ENCODE measurements around the gene PGM5. TPM values are rescaled to one million over a fixed set of nuclear protein-coding genes. Genes with fewer than 3 reads are reported as not detected.
A peak's percentile ranks its signal among the peaks of the same experiment; 100 is the strongest.
"Not testable (repeated sequence)": the region's sequence is repeated elsewhere in the genome, so short reads cannot be mapped to it uniquely, and the experiment has no call there.

The PGM5 gene
- total and polyA plus RNA-seq, 3 donors from 2014 or later = 9.3 to 19.4 (median 10.4) TPM

DNA sequence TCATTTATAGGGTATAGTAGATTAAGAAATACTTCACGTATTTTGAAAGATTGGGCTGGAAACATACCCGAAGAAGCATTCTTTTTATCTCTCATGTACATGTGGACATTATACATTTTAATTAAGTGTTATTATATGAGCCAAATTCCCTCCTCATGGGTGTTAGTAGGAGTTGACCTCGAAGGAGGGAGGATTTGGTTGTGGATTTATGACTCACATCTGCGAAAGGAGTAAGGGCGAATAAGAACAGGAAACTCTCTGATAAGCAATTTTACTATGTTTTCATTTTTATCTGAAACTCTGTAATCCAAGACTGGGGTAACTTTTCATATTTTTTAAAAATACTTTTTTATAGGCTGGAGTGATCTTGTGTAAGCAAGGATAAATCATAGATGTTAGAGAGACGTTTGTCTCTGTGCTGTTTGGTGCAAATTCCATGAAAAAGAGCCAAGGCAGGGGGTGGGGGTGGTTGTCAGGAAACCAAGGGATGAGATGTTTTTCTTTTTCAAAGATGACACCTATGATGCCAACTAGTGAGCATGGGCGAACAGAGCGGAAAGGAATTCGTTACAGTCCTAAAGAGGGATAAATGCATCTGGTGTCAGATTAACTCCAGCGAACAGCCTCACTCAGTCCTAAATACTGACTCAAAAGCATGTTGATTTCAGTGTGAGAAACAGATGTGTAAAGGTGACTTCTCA lies 19.6 kb upstream of the PGM5 start:
- H3K4me1 ChIP-seq; H3K27me3 ChIP-seq; intact Hi-C loops (cut with DNase I; ENCODE audit: low total_unique reads); DNase-seq; H3K4me3 ChIP-seq; H3K9me3 ChIP-seq; H3K27ac ChIP-seq; H3K36me3 ChIP-seq (ENCODE audit: low read depth, missing control alignments): not testable (repeated sequence)
- WGBS, 2 donors = 54% methylated on average over 1 to 5 of the region's 10 CpGs

DNA sequence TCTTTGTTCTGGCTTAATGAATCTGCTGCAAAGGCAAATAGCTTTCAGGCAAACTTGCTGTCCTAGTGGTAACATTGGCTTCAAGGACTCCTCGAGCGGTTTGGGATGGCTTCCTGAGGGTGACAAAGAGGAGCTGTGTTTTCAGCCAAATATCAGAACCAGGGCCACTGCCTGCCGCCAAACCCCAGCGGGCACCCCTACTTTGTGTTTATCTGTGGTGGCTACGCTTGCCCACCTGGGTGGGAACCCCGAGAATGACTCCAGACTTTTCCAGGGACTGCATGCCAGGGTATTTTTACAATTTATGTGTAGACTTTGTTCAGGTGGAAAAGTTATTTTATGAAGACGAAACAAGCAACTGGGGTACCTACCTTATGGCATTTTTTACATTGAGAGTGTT lies 18.4 kb upstream of the PGM5 start:
- H3K27ac ChIP-seq; H3K36me3 ChIP-seq (ENCODE audit: low read depth, missing control alignments); intact Hi-C loops (cut with DNase I; ENCODE audit: low total_unique reads); H3K4me1 ChIP-seq; H3K4me3 ChIP-seq; H3K9me3 ChIP-seq; H3K27me3 ChIP-seq; DNase-seq: not testable (repeated sequence)
- WGBS, 2 donors = 82 to 83% methylated on average over 5 to 7 of the region's 7 CpGs

DNA sequence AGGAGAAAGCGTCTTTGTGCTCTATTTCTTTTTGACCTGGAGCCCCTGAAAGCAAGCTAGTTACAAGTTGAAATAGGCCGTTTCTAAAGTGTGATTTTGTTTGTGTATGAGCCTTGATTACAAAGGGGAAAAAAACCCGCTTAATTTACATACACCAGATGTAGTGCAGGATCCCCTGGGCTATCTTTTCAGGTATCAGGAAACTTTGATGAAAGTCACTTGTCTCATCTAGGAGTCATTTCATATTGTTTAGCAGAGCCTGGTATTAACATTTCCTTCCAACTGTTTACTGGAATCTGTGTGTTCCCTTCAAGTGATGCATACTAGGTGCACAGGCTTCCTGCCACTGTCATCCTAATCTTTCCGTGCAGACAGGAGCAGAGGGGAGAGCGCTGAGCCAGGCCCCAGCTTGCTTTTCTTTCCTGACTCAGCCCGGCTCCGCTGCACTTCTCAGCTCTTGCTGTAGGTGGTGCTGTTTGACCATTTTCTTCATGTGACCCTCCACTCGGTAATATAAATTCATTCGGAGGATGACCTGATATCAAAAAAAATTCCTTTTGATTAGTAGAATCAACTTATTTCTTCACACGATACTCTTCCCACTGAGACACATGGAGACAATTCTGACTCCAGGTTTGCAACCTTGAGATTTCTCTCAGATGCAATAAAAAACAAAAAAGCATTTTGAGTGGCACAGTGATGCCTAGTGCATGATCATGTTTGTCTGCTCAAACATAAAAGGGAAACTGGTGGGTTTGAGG lies 14.0 kb upstream of the PGM5 start:
- WGBS, 2 donors = 14 to 15% methylated on average over 5 of the region's 10 CpGs
- TF ChIP-seq, protein P1, sequence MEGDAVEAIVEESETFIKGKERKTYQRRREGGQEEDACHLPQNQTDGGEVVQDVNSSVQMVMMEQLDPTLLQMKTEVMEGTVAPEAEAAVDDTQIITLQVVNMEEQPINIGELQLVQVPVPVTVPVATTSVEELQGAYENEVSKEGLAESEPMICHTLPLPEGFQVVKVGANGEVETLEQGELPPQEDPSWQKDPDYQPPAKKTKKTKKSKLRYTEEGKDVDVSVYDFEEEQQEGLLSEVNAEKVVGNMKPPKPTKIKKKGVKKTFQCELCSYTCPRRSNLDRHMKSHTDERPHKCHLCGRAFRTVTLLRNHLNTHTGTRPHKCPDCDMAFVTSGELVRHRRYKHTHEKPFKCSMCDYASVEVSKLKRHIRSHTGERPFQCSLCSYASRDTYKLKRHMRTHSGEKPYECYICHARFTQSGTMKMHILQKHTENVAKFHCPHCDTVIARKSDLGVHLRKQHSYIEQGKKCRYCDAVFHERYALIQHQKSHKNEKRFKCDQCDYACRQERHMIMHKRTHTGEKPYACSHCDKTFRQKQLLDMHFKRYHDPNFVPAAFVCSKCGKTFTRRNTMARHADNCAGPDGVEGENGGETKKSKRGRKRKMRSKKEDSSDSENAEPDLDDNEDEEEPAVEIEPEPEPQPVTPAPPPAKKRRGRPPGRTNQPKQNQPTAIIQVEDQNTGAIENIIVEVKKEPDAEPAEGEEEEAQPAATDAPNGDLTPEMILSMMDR (IDR thresholded peaks at IDR 0.05) = peak in 1 of 3 experiments; percentile 23
- not testable (repeated sequence) for H3K36me3 ChIP-seq (ENCODE audit: low read depth, missing control alignments)

DNA sequence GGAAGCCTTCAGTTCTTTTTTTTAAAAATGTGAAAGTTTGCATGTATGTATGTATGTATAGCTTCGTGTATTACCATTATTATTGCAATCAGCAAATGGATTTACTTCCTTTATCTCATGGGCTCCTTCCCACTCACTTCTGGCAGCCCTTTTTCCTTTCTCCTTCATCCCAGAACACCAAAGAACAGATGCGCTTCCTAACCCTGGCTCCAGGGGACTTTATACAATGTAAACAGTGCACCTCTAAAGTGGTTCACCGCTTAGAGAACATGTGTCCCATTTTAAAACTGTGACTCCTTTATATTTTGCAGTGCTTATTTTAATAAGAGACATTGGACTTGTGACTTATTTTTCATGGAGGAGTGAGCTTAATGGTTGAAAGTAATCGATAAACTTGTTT lies 13.2 kb upstream of the PGM5 start:
- intact Hi-C loops (cut with DNase I; ENCODE audit: low total_unique reads); H3K27ac ChIP-seq; H3K4me1 ChIP-seq; H3K4me3 ChIP-seq; H3K36me3 ChIP-seq (ENCODE audit: low read depth, missing control alignments); DNase-seq; H3K9me3 ChIP-seq; H3K27me3 ChIP-seq: not testable (repeated sequence)
- 43 to 62% methylated on average over 3 to 4 of the region's 4 CpGs for WGBS, 2 donors

More for the DNA sequence above, 14.0 kb upstream of the PGM5 start:
- intact Hi-C loops (cut with DNase I; ENCODE audit: low total_unique reads); DNase-seq; H3K27ac ChIP-seq; H3K4me1 ChIP-seq; H3K9me3 ChIP-seq; H3K27me3 ChIP-seq; H3K4me3 ChIP-seq: not testable (repeated sequence)

DNA sequence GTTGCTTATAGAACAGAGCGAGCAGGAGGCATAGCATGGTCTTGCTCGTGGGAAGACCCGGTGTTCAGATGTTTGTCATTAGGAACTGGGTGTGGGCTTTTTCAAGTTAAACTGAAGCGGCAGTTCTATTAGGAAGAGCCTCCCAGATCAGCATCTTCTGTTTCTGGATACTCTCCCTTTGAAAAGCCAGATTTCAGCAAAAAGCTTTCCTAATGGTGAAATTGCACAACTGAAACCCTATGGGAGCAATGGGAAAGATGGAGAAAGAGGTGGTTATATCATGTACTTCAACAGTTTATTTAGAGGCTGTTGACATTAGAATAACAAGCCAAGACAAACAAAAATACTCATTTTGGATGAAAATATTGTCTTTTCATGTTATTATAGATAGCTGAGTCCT lies 12.4 kb upstream of the PGM5 start:
- intact Hi-C loops (cut with DNase I; ENCODE audit: low total_unique reads); H3K9me3 ChIP-seq; H3K27ac ChIP-seq; H3K4me1 ChIP-seq; H3K27me3 ChIP-seq; DNase-seq; H3K4me3 ChIP-seq; H3K36me3 ChIP-seq (ENCODE audit: low read depth, missing control alignments): not testable (repeated sequence)
- WGBS, 2 donors = 25 to 26% methylated on average over 1 to 3 of the region's 4 CpGs

DNA sequence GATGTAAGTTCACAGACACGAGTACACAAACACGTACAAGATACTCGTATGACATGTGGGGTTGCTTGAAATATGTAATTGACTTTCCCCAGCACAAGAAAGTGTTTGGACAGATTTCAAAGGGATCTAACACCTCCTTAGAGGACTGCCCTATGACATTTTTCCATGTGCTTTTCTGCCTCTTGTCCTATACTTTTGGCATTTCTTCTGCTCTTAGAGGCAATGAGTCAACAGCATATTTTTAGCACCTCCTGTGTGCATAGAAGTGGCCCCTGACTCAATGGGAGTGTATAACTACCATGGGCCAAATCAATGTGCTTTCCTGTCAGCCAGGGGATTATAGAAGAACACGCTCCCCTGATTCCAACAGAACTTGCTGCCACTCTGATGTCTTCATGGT lies 4.7 kb upstream of the PGM5 start:
- H3K9me3 ChIP-seq; H3K36me3 ChIP-seq (ENCODE audit: low read depth, missing control alignments); H3K27ac ChIP-seq; DNase-seq; H3K27me3 ChIP-seq; H3K4me3 ChIP-seq; H3K4me1 ChIP-seq; intact Hi-C loops (cut with DNase I; ENCODE audit: low total_unique reads): not testable (repeated sequence)
- WGBS, 2 donors = 84 to 86% methylated on average over 4 of the region's 4 CpGs

DNA sequence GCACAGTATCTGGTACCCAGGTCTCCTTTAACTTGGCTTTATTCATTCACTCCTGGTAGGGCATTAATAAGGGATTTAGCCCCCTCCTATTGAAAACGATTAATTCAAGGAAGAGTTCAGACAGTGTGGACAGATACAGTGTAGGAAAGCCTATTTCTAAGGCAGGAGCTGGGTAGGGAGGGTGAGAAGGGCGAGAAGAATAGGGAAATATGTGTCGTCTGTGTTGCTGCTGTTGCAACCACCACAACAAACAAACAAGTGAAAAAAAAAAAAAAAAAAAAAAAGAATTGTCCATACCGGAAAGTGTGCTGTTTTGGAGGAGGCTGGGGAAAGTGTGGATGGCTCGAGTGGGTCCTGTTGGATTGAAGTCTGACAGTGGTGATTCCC lies 425 bp upstream of the PGM5 start:
- H3K27ac ChIP-seq; H3K4me1 ChIP-seq; H3K4me3 ChIP-seq; H3K9me3 ChIP-seq; H3K36me3 ChIP-seq (ENCODE audit: low read depth, missing control alignments); intact Hi-C loops (cut with DNase I; ENCODE audit: low total_unique reads); H3K27me3 ChIP-seq; DNase-seq: not testable (repeated sequence)
- WGBS, 2 donors = 3 to 5% methylated on average over 5 of the region's 5 CpGs

DNA sequence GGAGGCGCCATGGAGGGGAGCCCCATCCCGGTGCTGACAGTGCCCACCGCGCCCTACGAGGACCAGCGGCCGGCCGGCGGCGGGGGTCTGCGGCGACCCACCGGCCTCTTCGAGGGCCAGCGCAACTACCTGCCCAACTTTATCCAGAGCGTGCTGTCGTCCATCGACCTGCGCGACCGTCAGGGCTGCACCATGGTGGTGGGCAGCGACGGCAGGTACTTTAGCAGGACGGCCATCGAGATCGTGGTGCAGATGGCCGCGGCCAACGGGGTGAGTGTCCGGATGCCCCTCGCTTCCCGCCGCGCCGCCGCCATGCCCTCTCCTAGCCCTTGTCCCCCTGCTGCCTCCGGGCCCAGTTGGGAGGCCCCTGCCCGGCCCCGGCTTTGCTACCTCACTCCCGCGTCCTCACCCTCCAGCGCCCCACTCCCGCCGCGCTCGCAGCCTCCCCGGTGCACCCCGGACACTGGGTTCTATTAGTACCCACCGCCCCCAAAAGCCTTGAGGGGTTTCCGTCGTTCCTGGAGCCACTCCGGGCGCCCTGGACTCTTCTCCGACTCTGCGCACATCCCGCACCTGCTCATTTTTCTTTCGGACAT lies 806 bp downstream of the PGM5 start:
- Histone ChIP-seq H3K27ac (peak overlapping the region; percentile 44 to 72), H3K4me3 (peak overlapping the region; percentile 66 to 71)
- H3K27me3 ChIP-seq; H3K9me3 ChIP-seq; H3K4me1 ChIP-seq; H3K36me3 ChIP-seq (ENCODE audit: low read depth, missing control alignments); intact Hi-C loops (cut with DNase I; ENCODE audit: low total_unique reads); DNase-seq: not testable (repeated sequence)
- WGBS, 2 donors = 2% methylated on average over 10 of the region's 57 CpGs; no CpG with 5 or more reads in 1 of the 2 donors

DNA sequence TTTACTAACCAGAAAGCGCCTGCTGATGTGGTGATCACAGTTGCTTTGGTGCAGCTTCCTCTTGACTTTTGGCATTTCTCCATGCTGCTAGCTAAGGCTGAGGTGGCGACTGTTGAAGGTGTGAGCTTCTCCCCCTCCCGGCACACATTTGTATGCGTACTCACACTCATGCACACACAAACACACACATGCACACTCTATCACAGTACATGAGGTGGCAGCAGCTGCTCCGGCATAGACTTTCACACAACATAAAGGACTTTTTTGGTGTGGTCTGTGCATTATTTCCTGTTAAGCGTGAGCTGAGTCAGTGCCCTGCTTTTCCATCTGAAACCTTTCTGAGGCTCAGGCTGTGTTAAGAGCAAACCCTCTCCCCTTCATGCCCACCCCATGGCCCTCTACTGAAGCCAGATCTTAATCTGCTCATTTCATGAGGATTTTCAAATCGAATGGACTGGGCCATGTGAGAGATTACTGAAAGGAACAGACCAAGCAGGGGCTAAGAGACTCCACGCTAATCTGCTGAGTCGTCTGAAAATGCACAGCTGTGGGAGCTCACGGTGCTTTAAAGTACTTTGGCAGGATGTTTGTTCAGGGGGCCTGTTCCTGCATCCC lies 10.6 kb downstream of the PGM5 start:
- H3K27me3 ChIP-seq; H3K36me3 ChIP-seq (ENCODE audit: low read depth, missing control alignments); intact Hi-C loops (cut with DNase I; ENCODE audit: low total_unique reads); DNase-seq; H3K27ac ChIP-seq; H3K4me1 ChIP-seq; H3K9me3 ChIP-seq; H3K4me3 ChIP-seq: not testable (repeated sequence)
- WGBS, 2 donors = 47 to 57% methylated on average over 8 to 9 of the region's 10 CpGs

DNA sequence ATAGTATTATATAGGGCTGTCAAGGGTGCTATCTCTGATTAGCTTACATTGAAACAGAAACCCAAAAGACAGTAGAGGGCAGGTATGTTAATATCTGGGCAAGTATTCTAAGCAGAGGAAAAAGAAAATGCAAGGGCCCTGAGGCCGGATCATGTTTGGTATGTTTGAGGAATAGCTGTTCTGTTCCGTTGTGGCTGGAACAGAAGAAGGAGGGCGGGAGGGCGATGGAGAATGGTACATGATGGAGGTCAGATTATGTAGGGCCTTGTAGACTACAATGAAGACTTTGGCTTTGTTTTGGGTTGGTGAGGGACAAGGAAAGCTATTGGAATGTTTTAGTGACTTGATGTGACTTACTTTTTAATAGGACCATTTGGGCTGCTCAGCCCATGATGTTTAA lies 19.4 kb downstream of the PGM5 start:
- H3K36me3 ChIP-seq (ENCODE audit: low read depth, missing control alignments); H3K4me1 ChIP-seq; H3K27me3 ChIP-seq; H3K9me3 ChIP-seq; intact Hi-C loops (cut with DNase I; ENCODE audit: low total_unique reads); DNase-seq; H3K27ac ChIP-seq; H3K4me3 ChIP-seq: not testable (repeated sequence)
- WGBS, 2 donors = 90 to 99% methylated on average over 4 of the region's 4 CpGs

DNA sequence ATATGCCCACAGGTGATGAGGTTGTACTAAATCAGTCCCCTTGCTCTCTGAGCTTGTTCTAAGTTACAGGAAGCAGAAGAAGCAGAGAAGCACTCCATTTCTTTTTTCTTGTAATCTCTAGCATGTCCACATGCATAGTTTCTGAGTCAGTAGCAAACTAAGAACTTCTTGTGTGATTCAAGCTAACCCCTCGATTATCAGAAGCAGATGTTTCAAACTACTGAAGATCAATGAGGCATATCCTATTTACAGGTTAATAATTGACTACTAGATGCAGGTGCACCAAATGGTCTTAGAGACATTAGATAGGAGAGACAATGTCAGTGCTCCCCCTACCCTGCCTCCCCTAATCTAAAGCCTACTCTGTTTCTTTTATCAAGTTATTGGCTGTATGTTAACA lies 21.3 kb downstream of the PGM5 start:
- H3K27ac ChIP-seq; H3K9me3 ChIP-seq; DNase-seq; H3K36me3 ChIP-seq (ENCODE audit: low read depth, missing control alignments); H3K27me3 ChIP-seq; H3K4me3 ChIP-seq; intact Hi-C loops (cut with DNase I; ENCODE audit: low total_unique reads); H3K4me1 ChIP-seq: not testable (repeated sequence)
- 54 to 59% methylated on average over 1 of the region's 1 CpG for WGBS, 2 donors
